Muscle of leg (tissue), 16 donors: ENCODE data around the gene RYK. TPM values are rescaled to one million over a fixed set of nuclear protein-coding genes. Genes with fewer than 3 reads are reported as not detected.

Experiments
- DNase-seq: peaks from one replicate; pipeline ENCODE4 v3.0.0; 2013
- H3K27ac ChIP-seq: one replicate; pipeline ENCODE4 v1.5.1; 2013; ENCODE audit warnings: mild to moderate bottlenecking, low read length, control low read depth
- H3K27me3 ChIP-seq: one replicate; pipeline ENCODE4 v1.6.1; 2013; ENCODE audit warnings: low read length; ENCODE audit not compliant: control insufficient read depth, insufficient read depth
- H3K36me3 ChIP-seq: one replicate; pipeline ENCODE4 v1.6.1; 2013; ENCODE audit warnings: low read length; ENCODE audit not compliant: control insufficient read depth, insufficient read depth
- H3K4me1 ChIP-seq: one replicate; pipeline ENCODE4 v1.6.1; 2013; ENCODE audit warnings: low read length; ENCODE audit not compliant: control insufficient read depth, insufficient read depth
- H3K4me3 ChIP-seq: one replicate; pipeline ENCODE4 v1.5.1; 2013; ENCODE audit warnings: low read length, control low read depth
- H3K9me3 ChIP-seq: replicated peaks from 2 replicates; pipeline ENCODE4 v1.6.1; 2013; ENCODE audit warnings: low read depth, low read length; ENCODE audit not compliant: control insufficient read depth
- WGBS: methylation state at CpG from one replicate; pipeline ENCODE4 v1.1.5; 2013; ENCODE audit warnings: missing lambda C conversion rate; ENCODE audit not compliant: insufficient coverage; 5-methylcytosine and 5-hydroxymethylcytosine counted together
- long read RNA-seq, 11 donors: transcript quantifications; one replicate each; lab custom pipeline, GENCODE V29; 2026
- polyA plus RNA-seq, 8 donors: library from polyadenylated mRNA; unstranded; fragments of 120-200 nt; gene quantifications; one replicate each; pipeline versions ENCODE4 v1.2.1 to v1.2.3, GENCODE V29; 2013; ENCODE audit warnings: inconsistent platforms in 1 of 8, low replicate concordance in 1 of 8; ENCODE audit not compliant: insufficient read length in 8 of 8, insufficient read depth in 1 of 8
- total RNA-seq: library from RNA; stranded (reverse); fragments of 120-200 nt; gene quantifications from one replicate; pipeline ENCODE4 v1.2.4, GENCODE V29; 2013

RYK gene
- total RNA-seq (71.1 TPM), polyA plus RNA-seq (10 to 100 TPM; 50.7 to 71.3 (median 56.5) TPM)
- long read RNA-seq, donor 1, transcript RYK-209 (15 exons, 2,934 nt), result major isoform, 5 of 9 reads
- long read RNA-seq, donor 1, partial matches to known transcripts, result 0 of 9 reads
- long read RNA-seq, donor 1, other reads (novel, unspliced or antisense), result 0 of 9 reads
- long read RNA-seq, donor 2, result 0 reads
- long read RNA-seq, donor 3, full-length matches to known transcripts, result 18 of 23 reads
- long read RNA-seq, donor 3, partial matches to known transcripts, result 5 of 23 reads
- long read RNA-seq, donor 3, other reads (novel, unspliced or antisense), result 0 of 23 reads
- long read RNA-seq, donor 4, full-length matches to known transcripts, result 3 of 3 reads
- long read RNA-seq, donor 4, partial matches to known transcripts, result 0 of 3 reads
- long read RNA-seq, donor 4, other reads (novel, unspliced or antisense), result 0 of 3 reads
- long read RNA-seq, donor 5, full-length matches to known transcripts, result 17 of 22 reads
- long read RNA-seq, donor 5, partial matches to known transcripts, result 5 of 22 reads
- long read RNA-seq, donor 5, other reads (novel, unspliced or antisense), result 0 of 22 reads
- long read RNA-seq, donor 6, full-length matches to known transcripts, result 22 of 33 reads
- long read RNA-seq, donor 6, partial matches to known transcripts, result 11 of 33 reads
- long read RNA-seq, donor 6, other reads (novel, unspliced or antisense), result 0 of 33 reads
- long read RNA-seq, donor 7, full-length matches to known transcripts, result 8 of 8 reads
- long read RNA-seq, donor 7, partial matches to known transcripts, result 0 of 8 reads
- long read RNA-seq, donor 7, other reads (novel, unspliced or antisense), result 0 of 8 reads
- long read RNA-seq, donor 8, full-length matches to known transcripts, result 5 of 5 reads
- long read RNA-seq, donor 8, partial matches to known transcripts, result 0 of 5 reads
- long read RNA-seq, donor 8, other reads (novel, unspliced or antisense), result 0 of 5 reads
- long read RNA-seq, donor 9, transcript RYK-201 (15 exons, 2,667 nt), result major isoform, 5 of 7 reads
- long read RNA-seq, donor 9, partial matches to known transcripts, result 0 of 7 reads
- long read RNA-seq, donor 9, other reads (novel, unspliced or antisense), result 0 of 7 reads
- long read RNA-seq, donor 10, full-length matches to known transcripts, result 10 of 10 reads
- long read RNA-seq, donor 10, partial matches to known transcripts, result 0 of 10 reads
- long read RNA-seq, donor 10, other reads (novel, unspliced or antisense), result 0 of 10 reads
- long read RNA-seq, donor 11, full-length matches to known transcripts, result 7 of 7 reads
- long read RNA-seq, donor 11, partial matches to known transcripts, result 0 of 7 reads
- long read RNA-seq, donor 11, other reads (novel, unspliced or antisense), result 0 of 7 reads

GRCh38 chr3:134250717-134251220 lies at the start of gene RYK:
Gene RYK (minus strand): TSS chr3:134250859. CDS start chr3:134250654, 205 bp downstream.
- 0% methylated on average over 50 of the region's 59 CpGs for WGBS

GRCh38 chr3:134299888-134300206 lies 49.2 kb upstream of the RYK start:
- H3K27ac ChIP-seq, result no peak overlapping the region
- no peaks in the 10 kb centered on the region for H3K36me3 ChIP-seq
- H3K4me3 ChIP-seq, result no peak overlapping the region
- H3K27me3 ChIP-seq, result no peaks in the 10 kb centered on the region
- no peak for DNase-seq
- WGBS, result no CpG with 5 or more reads among the region's 1 CpG
- H3K4me1 ChIP-seq, result no peaks in the 10 kb centered on the region
- H3K9me3 ChIP-seq, result no peaks in the 10 kb centered on the region

More at GRCh38 chr3:134250717-134251220, at the start of gene RYK:
- Histone ChIP-seq H3K4me1 (peaks cover 21% of the 10 kb centered on the region), H3K27me3 (no peaks in the 10 kb centered on the region), H3K9me3 (no peaks in the 10 kb centered on the region), H3K4me3 (peak within 1 kb of the TSS; percentile 71), H3K27ac (peak within 1 kb of the TSS; percentile 92), H3K36me3 (no peaks in the 10 kb centered on the region)
- peak; percentile 93 for DNase-seq

DNA sequence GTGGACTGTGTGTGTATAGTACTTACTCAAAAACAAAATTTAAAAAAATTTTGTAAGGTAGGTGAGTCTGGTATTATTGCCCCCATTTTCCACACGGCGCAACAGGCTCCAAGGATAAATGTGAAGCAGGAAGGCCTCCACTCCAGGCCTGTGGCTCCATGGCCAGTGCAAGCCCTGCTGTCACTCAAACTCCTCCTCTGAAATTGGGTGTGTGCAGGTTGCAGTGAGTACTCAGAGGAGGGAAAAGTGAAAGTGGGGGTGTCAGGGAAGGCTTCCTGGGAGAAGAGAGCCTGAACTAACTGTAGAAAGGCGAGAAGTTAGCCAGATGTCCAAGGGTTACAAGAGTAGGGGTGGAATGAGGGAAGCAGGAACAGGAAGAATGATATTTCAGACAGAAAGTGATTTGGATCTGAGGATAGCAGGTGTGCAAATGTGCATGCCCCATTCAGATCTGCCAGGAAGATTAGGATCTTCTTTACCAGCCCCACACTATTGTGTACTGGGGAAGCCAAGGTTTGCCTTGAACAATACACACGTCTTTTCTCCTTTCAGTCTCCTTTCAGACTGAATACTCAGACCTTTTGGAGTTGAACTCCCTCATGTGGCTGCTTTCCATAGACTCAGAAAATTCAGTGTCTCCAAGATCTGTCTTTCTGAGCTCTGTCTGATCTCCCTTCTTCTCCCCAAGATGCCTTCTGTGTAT lies 48.7 kb upstream of the RYK start:
- DNase-seq, result peak; percentile 77
- 37% methylated on average over 2 of the region's 4 CpGs for WGBS
- Histone ChIP-seq H3K4me3 (no peak overlapping the region), H3K27ac (no peak overlapping the region), H3K4me1 (no peaks in the 10 kb centered on the region), H3K9me3 (no peaks in the 10 kb centered on the region), H3K36me3 (no peaks in the 10 kb centered on the region), H3K27me3 (no peaks in the 10 kb centered on the region)

DNA sequence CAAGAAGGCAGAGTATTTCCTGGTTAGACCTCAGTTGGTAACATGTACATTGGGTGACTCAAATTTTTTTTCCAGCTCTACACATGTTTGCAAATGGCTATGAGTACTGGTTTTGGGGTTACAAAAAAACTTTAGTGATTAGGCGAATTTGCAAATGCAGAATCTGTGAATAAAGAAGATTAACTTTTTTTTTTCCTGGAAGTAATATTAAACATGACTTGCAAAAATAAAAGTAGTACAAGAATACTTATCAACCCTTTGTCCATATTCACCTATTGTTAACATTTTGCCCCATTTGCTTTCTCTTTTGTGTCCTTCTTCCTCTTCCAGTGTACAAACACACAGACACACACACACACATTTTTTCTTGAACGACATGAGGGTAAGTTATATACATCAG lies 47.6 kb upstream of the RYK start:
- Histone ChIP-seq H3K27ac (no peak overlapping the region), H3K27me3 (no peaks in the 10 kb centered on the region), H3K9me3 (no peaks in the 10 kb centered on the region), H3K4me1 (no peaks in the 10 kb centered on the region), H3K36me3 (no peaks in the 10 kb centered on the region), H3K4me3 (no peak overlapping the region)
- DNase-seq, result no peak
- no CpG with 5 or more reads among the region's 2 CpGs for WGBS

DNA sequence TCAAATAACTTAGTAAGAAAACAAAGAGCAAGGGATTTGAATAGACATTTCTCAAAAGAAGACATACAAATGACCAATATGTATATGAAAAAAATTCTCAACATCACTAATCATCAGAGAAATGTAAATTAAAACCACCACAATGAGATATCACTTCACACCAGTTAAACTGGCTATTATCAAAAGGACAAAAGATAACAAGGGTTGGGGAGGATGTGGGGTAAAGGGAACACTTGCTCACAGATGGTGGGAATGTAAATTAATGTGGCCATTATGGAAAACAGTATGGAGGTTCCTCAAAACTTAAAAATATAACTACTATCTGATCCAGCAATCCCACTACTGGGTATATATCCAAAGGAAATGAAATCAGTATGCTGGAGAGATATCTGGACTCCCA lies 46.0 kb upstream of the RYK start:
- no peaks in the 10 kb centered on the region for H3K36me3 ChIP-seq
- H3K27me3 ChIP-seq, result no peaks in the 10 kb centered on the region
- DNase-seq, result no peak
- no peak overlapping the region for H3K27ac ChIP-seq
- H3K9me3 ChIP-seq, result no peaks in the 10 kb centered on the region
- H3K4me1 ChIP-seq, result peaks cover under 1% of the 10 kb centered on the region
- H3K4me3 ChIP-seq, result no peak overlapping the region

DNA sequence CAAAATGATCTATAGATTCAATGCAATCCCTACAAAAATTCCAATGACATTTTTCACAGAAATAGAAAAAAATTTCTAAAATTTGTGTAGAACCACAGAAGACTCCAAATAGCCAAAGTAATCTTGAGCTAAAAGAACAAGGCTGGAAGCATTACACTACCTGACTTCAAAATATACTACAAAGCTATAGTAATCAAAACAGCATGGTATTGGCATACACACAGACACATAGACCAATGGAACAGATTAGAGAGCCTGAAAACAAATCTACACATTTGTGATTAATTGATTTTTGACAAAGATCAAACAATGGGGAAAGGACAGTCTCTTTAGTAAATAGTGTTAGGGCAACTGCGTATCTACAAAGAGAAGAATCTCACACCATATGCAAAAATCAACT lies 45.3 kb upstream of the RYK start:
- no peaks in the 10 kb centered on the region for H3K36me3 ChIP-seq
- no peaks in the 10 kb centered on the region for H3K27me3 ChIP-seq
- no peak overlapping the region for H3K4me3 ChIP-seq
- DNase-seq, result no peak
- no CpG with 5 or more reads among the region's 1 CpG for WGBS
- H3K27ac ChIP-seq, result no peak overlapping the region
- no peaks in the 10 kb centered on the region for H3K9me3 ChIP-seq
- peaks cover 7% of the 10 kb centered on the region for H3K4me1 ChIP-seq

DNA sequence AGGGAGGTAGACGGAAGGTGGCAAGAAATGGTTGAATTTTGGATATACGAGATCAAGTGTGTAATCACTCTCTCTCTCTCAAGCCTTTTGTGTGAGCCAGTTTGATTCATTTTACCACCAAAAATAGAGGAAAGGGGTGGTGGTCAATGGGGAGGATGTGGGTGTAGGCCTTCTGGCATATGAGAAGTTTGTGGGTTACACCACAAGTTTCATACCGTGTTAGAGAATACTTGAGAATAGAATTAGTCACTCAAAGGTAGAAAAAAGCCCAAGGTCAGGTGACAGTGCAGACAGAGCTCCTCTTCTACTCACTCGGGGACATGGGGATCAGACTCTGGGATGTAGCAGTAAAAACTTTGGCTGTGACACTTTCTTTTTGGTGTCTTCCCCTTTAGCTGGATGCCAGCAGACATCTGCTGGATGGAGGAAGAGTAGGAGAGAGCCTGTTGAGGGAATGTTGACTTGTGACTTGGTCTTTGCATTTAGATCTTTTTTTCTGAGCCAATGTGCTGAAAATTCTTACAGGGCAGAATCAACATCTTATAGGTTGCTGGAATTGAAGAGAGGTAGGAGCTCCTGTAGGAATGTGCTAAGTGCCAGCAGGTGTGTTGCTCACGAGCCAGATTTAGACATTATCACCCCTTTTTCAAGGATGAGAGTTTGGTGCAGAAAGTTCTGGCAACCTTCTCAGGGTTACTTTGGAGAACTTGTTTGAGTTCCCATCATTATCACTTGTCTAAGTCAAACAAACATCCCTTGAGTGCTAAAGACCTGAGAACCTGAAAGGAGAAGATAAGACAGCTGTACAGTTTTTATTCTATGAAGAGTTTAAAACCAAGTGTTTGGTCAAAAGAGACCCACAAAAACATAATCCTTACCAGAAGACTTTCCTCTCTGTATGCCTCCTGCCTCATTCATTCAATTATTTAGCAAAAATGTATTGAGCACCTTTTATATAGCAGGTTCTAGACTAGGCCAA lies 43.9 kb upstream of the RYK start:
- WGBS, result 57% methylated on average over 1 of the region's 5 CpGs
- H3K4me3 ChIP-seq, result no peak overlapping the region
- no peaks in the 10 kb centered on the region for H3K27me3 ChIP-seq
- DNase-seq, result no peak
- H3K9me3 ChIP-seq, result no peaks in the 10 kb centered on the region
- H3K4me1 ChIP-seq, result peaks cover 7% of the 10 kb centered on the region
- no peaks in the 10 kb centered on the region for H3K36me3 ChIP-seq
- H3K27ac ChIP-seq, result no peak overlapping the region

DNA sequence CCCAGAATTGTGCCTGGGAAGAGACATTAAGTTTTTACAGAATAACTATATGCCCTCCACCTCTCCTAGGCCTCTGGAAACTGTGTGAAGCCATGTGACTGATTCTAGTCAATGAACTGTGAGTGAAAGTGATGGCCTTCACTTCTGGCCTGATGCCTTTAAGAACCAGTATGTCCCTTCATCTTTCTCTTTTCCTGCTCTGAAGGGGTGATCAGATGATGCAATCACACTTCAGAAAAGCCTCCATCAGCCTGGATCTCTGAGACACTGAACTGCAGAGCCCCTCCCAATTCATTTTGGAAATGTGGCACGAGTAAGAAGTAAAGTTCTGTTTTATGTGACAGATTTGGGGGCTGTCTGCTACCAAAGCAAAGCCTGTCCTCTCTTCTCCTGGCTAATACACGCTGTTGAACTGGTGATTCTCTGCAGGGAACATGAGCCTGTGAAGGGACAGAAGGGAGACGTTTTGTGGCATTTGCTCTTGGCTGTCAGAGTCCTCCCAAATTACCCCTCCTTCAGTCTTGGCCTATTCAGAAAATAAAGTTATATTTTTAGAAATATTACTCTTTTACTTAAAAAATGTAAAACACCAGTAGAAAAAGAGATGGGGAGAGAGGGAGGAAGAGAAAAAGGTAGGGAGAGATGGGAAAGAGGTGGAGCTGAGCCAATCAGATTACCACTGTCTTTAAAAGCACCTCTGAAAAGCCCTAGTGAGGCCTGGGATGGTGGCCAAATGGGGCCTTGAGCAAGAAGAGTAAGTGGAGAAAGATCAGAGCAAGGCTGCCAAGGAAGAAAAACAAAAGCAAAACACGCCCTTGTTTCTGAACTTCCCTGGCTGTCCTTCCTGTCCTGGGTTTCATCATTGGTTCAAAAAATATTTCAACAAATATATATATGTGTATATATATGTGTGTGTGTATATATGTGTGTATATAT lies 40.9 kb upstream of the RYK start:
- Histone ChIP-seq H3K9me3 (no peaks in the 10 kb centered on the region), H3K4me3 (no peak overlapping the region), H3K36me3 (no peaks in the 10 kb centered on the region), H3K27me3 (no peaks in the 10 kb centered on the region), H3K4me1 (peaks cover 7% of the 10 kb centered on the region), H3K27ac (peak overlapping the region; percentile 17)
- peak; percentile 91 for DNase-seq
- WGBS, result no CpG with 5 or more reads among the region's 4 CpGs
